Body of pancreas (tissue), 4 donors: ENCODE measurements around the gene TMEM132C. TPM values are rescaled to one million over a fixed set of nuclear protein-coding genes. Genes with fewer than 3 reads are reported as not detected.

Source experiments
- ATAC-seq: fragments of 150-250 bp; one replicate; pipeline ENCODE4 v1.9.1; 2016
- DNase-seq, 4 donors: peaks; one replicate each; pipeline ENCODE4 v3.0.0-alpha.2; 2019
- H3K27ac ChIP-seq, 4 donors: fragments of 200-600 bp; sonication (generic); 1 replicate in 3 of 4; 2 replicates in 1 of 4; pipeline versions ENCODE4 v1.5.1 to v1.6.1; 2016 to 2019; ENCODE audit warnings: mild to moderate bottlenecking in 1 of 4, mixed read lengths in 1 of 4, moderate library complexity in 1 of 4
- H3K27me3 ChIP-seq, 2 donors: fragments of 200-600 bp; sonication (generic); one replicate each; pipeline ENCODE4 v1.6.0; 2016; ENCODE audit warnings: mild to moderate bottlenecking in 1 of 2
- H3K36me3 ChIP-seq, 2 donors: fragments of 200-600 bp; sonication (generic); replicated peaks in 1 of 2; 2 replicates each; pipeline ENCODE4 v1.5.1; 2016; ENCODE audit warnings: low read depth in 2 of 2; ENCODE audit not compliant: insufficient read depth in 1 of 2
- H3K4me1 ChIP-seq: fragments of 200-600 bp; sonication (generic); one replicate; pipeline ENCODE4 v1.6.0; 2016
- H3K4me3 ChIP-seq, 2 donors: fragments of 200-600 bp; sonication (generic); 1 replicate in 1 of 2; 2 replicates in 1 of 2; pipeline ENCODE4 v1.5.1; 2016 to 2019
- H3K9me3 ChIP-seq, 3 donors: fragments of 200-600 bp; sonication (generic); 1 replicate in 2 of 3; 2 replicates in 1 of 3; pipeline ENCODE4 v1.5.1; 2016
- CTCF ChIP-seq, 7 experiments: fragments of 450-650 bp in 4 of 7; fragments of 200-600 bp in 3 of 7; sonication (generic) in 3 of 7; IDR thresholded peaks; one replicate each; pipeline ENCODE4 v1.5.1; 2016 to 2019; ENCODE audit warnings: antibody characterized with exemption in 7 of 7
- POLR2A ChIP-seq, 3 donors: fragments of 450-650 bp; IDR thresholded peaks; one replicate each; pipeline ENCODE4 v1.6.1; 2016; ENCODE audit warnings: antibody characterized with exemption in 3 of 3, mild to moderate bottlenecking in 2 of 3
- WGBS, 2 donors: methylation state at CpG; one replicate each; pipeline ENCODE4 v1.1.5; 2017; 5-methylcytosine and 5-hydroxymethylcytosine counted together
- intact Hi-C: fragments of 100-400 bp; cut with DNase I; formaldehyde crosslinking; loops from one replicate; pipeline ENCODE4 v1.15.1; 2023
- total RNA-seq, 2 donors: library from RNA; depleted of rRNA; stranded (reverse); fragments of >200 nt; gene quantifications; one replicate each; pipeline ENCODE4 v1.1.0, GENCODE V29; 2016

TMEM132C gene
- total RNA-seq, 2 donors from 2014 or later, result 4.4 to 8.2 TPM

- intact Hi-C loops, result no loop called here
- DNase-seq (no peak), ATAC-seq (no peak)
- Histone ChIP-seq H3K9me3 (no peaks in the 10 kb centered on the region), H3K4me1 (no peaks in the 10 kb centered on the region), H3K27me3 (no peaks in the 10 kb centered on the region), H3K4me3 (no peak overlapping the region), H3K36me3 (no peaks in the 10 kb centered on the region), H3K27ac (no peak overlapping the region)
- no peak for TF ChIP-seq CTCF (IDR thresholded peaks at IDR 0.05)
- TF ChIP-seq POLR2A (IDR thresholded peaks at IDR 0.05), result no peak
- 25 to 33% methylated on average over 8 of the region's 8 CpGs for WGBS, 2 donors
Measured at GRCh38 chr12:128458301-128458974, 191.5 kb downstream of the TMEM132C start.

GRCh38 chr12:128459067-128459466 lies 192.1 kb downstream of the TMEM132C start:
- intact Hi-C loops, result no loop called here
- H3K4me1 ChIP-seq, result no peaks in the 10 kb centered on the region
- no peak for ATAC-seq
- 70 to 83% methylated on average over 1 of the region's 1 CpG for WGBS, 2 donors
- H3K9me3 ChIP-seq, result no peaks in the 10 kb centered on the region
- DNase-seq, result no peak
- TF ChIP-seq CTCF (IDR thresholded peaks at IDR 0.05) (no peak), POLR2A (IDR thresholded peaks at IDR 0.05) (no peak)
- H3K4me3 ChIP-seq, result no peak overlapping the region
- H3K27ac ChIP-seq, result no peak overlapping the region
- H3K27me3 ChIP-seq, result no peaks in the 10 kb centered on the region
- H3K36me3 ChIP-seq, result no peaks in the 10 kb centered on the region

GRCh38 chr12:128463881-128464280 lies 196.9 kb downstream of the TMEM132C start:
- intact Hi-C loops, result no loop called here

GRCh38 chr12:128467882-128468281 lies 200.9 kb downstream of the TMEM132C start:
- no peak overlapping the region for H3K4me3 ChIP-seq
- ATAC-seq (no peak), DNase-seq (no peak)
- TF ChIP-seq POLR2A (IDR thresholded peaks at IDR 0.05) (no peak), CTCF (IDR thresholded peaks at IDR 0.05) (no peak)
- H3K27ac ChIP-seq, result no peak overlapping the region
- no peaks in the 10 kb centered on the region for H3K9me3 ChIP-seq
- no peaks in the 10 kb centered on the region for H3K27me3 ChIP-seq
- 62 to 69% methylated on average over 9 of the region's 9 CpGs for WGBS, 2 donors
- H3K4me1 ChIP-seq, result no peaks in the 10 kb centered on the region
- intact Hi-C loops, result no loop called here
- H3K36me3 ChIP-seq, result no peaks in the 10 kb centered on the region

More at GRCh38 chr12:128463881-128464280, 196.9 kb downstream of the TMEM132C start:
- no peak for TF ChIP-seq POLR2A (IDR thresholded peaks at IDR 0.05)
- TF ChIP-seq CTCF (IDR thresholded peaks at IDR 0.05), result no peak
- Histone ChIP-seq H3K27me3 (no peaks in the 10 kb centered on the region), H3K27ac (no peak overlapping the region), H3K4me1 (no peaks in the 10 kb centered on the region), H3K4me3 (no peak overlapping the region), H3K9me3 (no peaks in the 10 kb centered on the region), H3K36me3 (no peaks in the 10 kb centered on the region)
- DNase-seq (no peak), ATAC-seq (no peak)
- 74 to 79% methylated on average over 4 of the region's 4 CpGs for WGBS, 2 donors

GRCh38 chr12:128468926-128469325 lies 202.0 kb downstream of the TMEM132C start:
- Histone ChIP-seq H3K27me3 (no peaks in the 10 kb centered on the region), H3K4me3 (no peak overlapping the region), H3K27ac (no peak overlapping the region), H3K4me1 (no peaks in the 10 kb centered on the region), H3K9me3 (no peaks in the 10 kb centered on the region), H3K36me3 (no peaks in the 10 kb centered on the region)
- intact Hi-C loops, result no loop called here
- ATAC-seq (no peak), DNase-seq (no peak)
- TF ChIP-seq CTCF (IDR thresholded peaks at IDR 0.05) (no peak), POLR2A (IDR thresholded peaks at IDR 0.05) (no peak)
- WGBS, 2 donors, result 66 to 71% methylated on average over 4 of the region's 4 CpGs
